Measurements from ENCODE around the gene CTDP1.
A peak's percentile ranks its signal among the peaks of the same experiment; 100 is the strongest.

The CTDP1 gene

DNA sequence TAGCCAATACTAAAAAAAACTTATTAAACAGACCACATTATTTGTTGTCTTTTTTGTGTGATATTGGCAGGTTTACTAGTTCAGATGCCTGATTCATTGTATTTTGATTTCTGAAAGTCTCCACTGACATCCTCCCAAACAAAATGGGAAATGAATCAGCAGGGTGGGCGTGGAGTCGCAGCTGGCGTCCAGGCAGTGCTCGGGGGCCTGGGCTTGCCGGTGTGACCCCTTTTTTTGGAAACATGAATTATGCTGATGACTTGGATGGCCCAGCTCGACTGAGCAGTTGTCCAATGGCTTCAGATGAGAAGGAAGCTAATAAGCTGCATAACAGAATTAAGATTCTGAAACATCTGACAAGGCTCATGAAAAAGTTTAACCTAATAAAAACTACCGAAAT is 116.4 kb downstream of the CTDP1 start:
- no peak for DNase-seq
- in situ Hi-C loops (cut with MboI; ENCODE audit: low pct_unique_long_range_greater_than_20kb, low sequenced_read_pairs), result no loop called here

DNA sequence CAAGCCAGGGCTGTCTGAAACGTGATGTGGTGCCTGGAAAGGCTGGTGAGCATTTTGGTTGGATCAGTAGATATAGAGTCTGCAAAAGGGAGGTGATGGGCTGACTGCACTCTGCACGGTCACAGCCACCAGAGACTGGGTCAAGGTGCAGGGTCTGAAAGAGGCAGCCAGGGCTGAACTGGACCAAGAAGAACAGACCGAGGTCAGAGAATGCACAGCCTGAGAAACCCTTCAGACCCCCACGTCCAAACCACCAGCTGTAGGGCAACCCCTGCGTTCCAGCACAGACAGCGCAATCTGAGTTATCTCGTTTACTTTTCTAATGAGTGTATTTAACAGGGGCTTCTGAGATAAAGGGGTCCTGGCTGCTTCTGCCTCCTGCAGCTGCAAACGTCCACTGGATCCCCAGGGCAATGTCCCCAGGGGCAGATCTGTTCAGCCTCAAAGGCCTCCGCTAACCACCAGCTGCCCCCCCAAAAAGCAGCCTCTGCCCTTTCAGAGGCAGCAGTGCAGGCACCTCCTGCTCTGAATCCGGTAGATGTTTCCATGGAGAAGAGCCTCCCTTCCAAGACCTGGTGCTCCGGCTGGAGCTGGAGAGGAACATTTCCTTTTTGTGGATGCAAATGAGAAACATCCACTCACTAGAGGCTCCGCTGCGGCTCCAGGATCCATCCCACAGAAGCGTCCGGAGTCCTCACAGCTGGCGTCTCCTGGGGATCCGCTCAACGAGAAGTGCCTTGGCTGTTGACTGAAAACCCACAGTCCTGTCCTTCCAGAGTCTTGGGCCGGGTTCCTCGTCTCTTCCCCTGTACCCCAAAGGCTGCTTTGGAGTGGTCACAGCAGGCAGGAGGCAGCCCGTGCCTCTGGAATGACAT is 117.2 kb downstream of the CTDP1 start:
- in situ Hi-C loops (cut with MboI; ENCODE audit: low pct_unique_long_range_greater_than_20kb, low sequenced_read_pairs), result no loop called here
- no peak for DNase-seq

GRCh38 chr18:79797518-79798345 is 118.1 kb downstream of the CTDP1 start, which contains the start of gene KCNG2:
KCNG2 (plus strand) TSS chr18:79797938; CDS start chr18:79863668, 65,730 bp downstream.
- in situ Hi-C loops (cut with MboI; ENCODE audit: low pct_unique_long_range_greater_than_20kb, low sequenced_read_pairs), result no loop called here
- peak; percentile 25 for DNase-seq

- in situ Hi-C loops (cut with MboI; ENCODE audit: low pct_unique_long_range_greater_than_20kb, low sequenced_read_pairs), result no loop called here
- DNase-seq, result no peak
These were observed 118.9 kb downstream of the CTDP1 start for GRCh38 chr18:79798346-79798998.

- in situ Hi-C loops (cut with MboI; ENCODE audit: low pct_unique_long_range_greater_than_20kb, low sequenced_read_pairs), result no loop called here
- no peak for DNase-seq
These were observed 119.4 kb downstream of the CTDP1 start for GRCh38 chr18:79798999-79799370.

DNA sequence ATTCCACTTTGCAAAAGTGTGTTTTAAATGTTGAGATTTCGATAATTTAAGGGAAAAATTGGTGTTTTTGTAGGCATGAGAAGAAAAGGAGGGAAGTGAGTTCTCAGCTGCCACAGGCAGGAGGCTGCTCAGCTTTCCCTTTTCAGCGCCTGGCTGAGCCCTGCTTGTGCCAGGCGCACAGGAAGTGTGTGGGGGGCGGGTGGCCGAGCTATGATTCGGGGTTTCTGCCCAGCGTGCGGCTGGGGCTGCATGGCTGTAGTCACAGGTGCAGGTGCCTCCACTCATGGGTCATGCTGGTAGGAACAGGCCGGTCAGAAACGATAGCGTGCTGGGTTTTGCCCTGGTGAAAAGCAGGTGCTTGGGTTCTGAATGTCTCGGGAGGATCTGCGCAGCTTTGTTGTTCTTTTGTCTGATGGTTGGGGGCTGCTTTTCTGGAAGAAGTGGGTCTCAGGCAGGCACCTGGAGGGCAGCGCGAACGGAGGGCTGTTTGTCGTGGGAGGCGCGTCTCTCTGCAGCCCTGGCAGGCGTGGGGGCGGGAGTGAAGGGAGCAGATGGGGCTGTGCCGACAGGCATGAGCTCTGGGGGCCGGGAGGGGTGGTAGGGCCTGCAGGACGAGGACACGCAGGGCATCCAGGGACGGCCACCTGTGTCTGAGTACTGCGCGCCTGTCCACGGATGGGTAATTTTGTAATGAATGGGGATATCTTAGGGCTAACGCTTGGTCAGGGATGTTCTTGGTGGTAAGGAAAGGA is 120.2 kb downstream of the CTDP1 start:
- DNase-seq, result no peak
- in situ Hi-C loops (cut with MboI; ENCODE audit: low pct_unique_long_range_greater_than_20kb, low sequenced_read_pairs), result no loop called here

GRCh38 chr18:79800371-79801180 is 121.0 kb downstream of the CTDP1 start:
- in situ Hi-C loops (cut with MboI; ENCODE audit: low pct_unique_long_range_greater_than_20kb, low sequenced_read_pairs), result no loop called here
- DNase-seq, result no peak

DNA sequence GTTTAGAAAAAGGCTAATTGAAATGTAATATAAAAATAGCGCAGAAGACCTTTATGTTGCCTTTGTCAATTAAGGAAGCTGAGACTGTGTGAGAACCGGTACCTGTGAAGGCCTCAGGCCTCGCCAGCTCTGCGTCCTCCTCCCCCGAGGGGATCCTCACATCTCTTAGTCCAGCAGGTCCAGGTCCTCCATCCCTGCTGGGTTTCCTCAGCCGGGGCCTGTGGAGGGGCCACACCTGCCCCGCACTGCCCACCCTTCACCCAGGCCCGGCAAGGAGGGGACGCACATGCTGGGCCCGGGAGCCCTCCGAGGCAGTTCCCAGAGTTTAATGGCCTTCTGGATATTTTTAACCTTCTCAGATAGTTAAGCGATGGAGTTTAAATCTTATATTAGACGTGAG is 121.6 kb downstream of the CTDP1 start:
- in situ Hi-C loops (cut with MboI; ENCODE audit: low pct_unique_long_range_greater_than_20kb, low sequenced_read_pairs), result no loop called here
- no peak for DNase-seq

DNA sequence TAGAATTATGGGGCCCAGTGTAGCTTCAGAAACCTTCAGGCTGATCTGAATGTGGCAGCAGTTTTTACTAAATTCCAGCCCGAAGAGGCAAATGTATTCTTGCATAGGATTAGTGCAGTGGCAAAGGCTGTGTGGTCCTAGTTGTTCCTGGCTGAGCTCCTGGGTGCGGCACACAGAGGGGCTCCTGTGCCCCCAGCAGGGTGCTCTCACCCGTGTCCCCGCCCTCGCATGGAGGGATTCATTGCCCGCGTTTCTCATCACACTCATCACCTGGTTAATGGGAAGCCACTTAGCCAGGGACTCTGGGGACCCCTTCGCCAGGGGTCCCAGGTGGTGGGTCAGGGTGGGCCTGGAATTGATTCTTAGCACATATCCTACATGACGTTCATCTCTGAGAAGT is 122.0 kb downstream of the CTDP1 start:
- in situ Hi-C loops (cut with MboI; ENCODE audit: low pct_unique_long_range_greater_than_20kb, low sequenced_read_pairs), result no loop called here
- DNase-seq, result no peak

DNA sequence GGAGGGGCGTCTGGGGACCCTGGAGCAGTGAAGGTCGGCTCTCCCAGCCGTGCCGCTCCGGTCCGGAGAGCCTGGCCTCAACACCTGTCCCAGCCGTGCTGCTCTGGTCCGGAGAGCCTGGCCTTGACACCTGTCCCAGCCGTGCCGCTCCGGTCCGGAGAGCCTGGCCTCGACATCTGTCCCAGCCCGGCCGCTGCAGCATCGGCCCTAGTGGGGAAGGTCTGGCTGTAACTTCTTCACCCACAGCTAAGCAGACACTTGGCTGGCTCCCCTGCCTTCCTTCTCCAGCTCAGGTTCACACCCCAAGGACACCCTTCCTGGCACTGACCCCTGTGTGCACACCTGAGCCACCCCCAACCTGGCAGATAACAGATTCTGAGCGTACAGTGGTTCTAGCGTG is 122.7 kb downstream of the CTDP1 start:
- no peak for DNase-seq
- in situ Hi-C loops (cut with MboI; ENCODE audit: low pct_unique_long_range_greater_than_20kb, low sequenced_read_pairs), result no loop called here

GRCh38 chr18:79803611-79804051 is 124.0 kb downstream of the CTDP1 start:
- DNase-seq, result no peak
- in situ Hi-C loops (cut with MboI; ENCODE audit: low pct_unique_long_range_greater_than_20kb, low sequenced_read_pairs), result no loop called here

Data from KBM-7 (cell line).